ENCODE measurements around the gene EIF2S2.
A peak's percentile ranks its signal among the peaks of the same experiment; 100 is the strongest.
"Not testable (repeated sequence)": the region's sequence is repeated elsewhere in the genome, so short reads cannot be mapped to it uniquely, and the experiment has no call there.

Gene EIF2S2, protein sequence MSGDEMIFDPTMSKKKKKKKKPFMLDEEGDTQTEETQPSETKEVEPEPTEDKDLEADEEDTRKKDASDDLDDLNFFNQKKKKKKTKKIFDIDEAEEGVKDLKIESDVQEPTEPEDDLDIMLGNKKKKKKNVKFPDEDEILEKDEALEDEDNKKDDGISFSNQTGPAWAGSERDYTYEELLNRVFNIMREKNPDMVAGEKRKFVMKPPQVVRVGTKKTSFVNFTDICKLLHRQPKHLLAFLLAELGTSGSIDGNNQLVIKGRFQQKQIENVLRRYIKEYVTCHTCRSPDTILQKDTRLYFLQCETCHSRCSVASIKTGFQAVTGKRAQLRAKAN

GRCh38 chr20:34111702-34112599 is at the start of gene EIF2S2:
Gene EIF2S2, minus strand, starts transcription at chr20:34112243. Its CDS starts 133 bp downstream, at chr20:34112110.
- peak; percentile 97 for DNase-seq (ENCODE audit: low read depth)

GRCh38 chr20:34157697-34158096 is 45.7 kb upstream of the EIF2S2 start:
- DNase-seq (ENCODE audit: low read depth): not testable (repeated sequence)

DNA sequence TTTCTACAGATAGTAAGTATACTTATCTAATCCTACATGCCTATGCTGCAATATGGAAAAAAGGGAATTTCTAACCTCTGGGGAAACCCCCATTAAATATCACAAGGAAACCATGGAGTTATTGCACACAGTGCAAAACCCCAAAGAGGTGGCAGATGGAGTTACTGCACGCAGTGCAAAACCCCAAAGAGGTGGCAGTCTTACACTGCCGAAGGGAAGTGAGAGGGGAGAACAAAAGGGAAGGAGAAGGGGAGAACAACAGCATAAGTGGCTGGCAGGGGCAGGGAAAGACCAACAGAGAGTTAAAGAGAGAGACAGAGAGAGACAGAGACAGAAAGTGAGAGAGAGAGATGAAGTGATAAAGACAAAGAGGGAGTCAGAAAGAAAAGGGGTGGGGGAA is 43.8 kb upstream of the EIF2S2 start:
- no peak for DNase-seq (ENCODE audit: low read depth)

DNA sequence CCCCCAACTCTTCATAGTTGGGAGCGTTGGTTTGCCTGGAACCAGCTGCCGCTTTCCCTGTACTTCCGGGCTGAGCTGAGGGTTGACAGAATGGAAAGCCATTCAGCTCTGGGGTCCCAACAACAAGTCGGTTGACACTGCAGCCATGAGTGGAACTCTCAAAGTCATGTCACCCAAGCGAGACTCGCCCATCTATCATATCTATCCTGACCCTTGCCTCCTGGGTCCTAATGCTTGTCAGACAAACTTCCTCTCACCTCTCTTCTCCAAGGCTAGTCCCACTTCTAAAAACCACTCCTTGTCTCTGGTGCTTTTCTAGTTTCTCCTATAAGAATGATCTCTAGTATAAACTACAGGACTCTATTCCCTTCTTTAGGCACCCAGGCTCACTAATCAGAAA is 41.1 kb upstream of the EIF2S2 start:
- DNase-seq (ENCODE audit: low read depth): not testable (repeated sequence)

DNA sequence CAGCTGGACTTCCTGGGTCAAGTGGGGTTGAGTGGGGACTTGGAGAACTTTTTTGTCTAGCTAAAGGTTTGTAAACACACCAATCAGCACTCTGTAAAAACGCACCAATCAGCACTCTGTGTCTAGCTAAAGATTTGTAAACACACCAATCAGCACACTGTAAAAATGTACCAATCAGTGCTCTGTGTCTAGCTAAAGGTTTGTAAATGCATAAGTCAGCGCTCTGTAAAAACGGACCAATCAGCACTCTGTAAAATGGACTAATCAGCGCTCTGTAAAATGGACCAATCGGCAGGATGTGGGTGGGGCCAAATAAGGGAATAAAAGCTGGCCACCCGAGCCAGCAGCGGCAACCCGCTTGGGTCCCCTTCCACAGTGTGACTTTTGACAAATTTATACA is 40.0 kb upstream of the EIF2S2 start:
- not testable (repeated sequence) for DNase-seq (ENCODE audit: low read depth)

GRCh38 chr20:34150306-34151000 is 38.4 kb upstream of the EIF2S2 start:
- no peak for DNase-seq (ENCODE audit: low read depth)

DNA sequence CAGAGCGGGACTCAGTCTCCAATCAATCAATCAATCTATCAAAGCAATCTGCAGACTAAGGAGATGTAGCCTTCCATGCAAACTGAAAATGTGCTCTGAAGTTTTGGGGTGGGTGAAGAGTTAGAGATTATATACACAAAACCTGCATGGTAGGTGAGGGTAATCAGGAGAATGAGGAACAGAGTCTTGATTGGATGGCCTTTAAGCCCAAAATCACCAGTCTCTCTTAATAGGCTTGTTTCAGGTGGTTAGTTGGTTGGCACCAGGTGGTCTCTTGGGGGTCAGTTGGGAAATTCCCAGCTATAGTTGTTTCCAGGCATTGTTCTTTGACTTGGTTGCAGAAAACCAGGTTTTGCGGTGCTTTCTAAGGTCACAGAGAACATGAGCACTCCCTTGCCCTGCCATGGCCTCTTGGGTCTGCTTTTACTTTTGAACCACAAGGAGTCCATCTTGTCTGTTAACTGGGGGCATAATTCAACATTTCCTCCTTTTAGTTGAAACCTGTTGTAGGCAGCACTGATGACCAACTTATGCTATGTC is 33.3 kb upstream of the EIF2S2 start:
- no peak for DNase-seq (ENCODE audit: low read depth)

GRCh38 chr20:34143951-34144350 is 31.9 kb upstream of the EIF2S2 start:
- DNase-seq (ENCODE audit: low read depth): no peak

GRCh38 chr20:34142121-34142520 is 30.1 kb upstream of the EIF2S2 start:
- no peak for DNase-seq (ENCODE audit: low read depth)

DNA sequence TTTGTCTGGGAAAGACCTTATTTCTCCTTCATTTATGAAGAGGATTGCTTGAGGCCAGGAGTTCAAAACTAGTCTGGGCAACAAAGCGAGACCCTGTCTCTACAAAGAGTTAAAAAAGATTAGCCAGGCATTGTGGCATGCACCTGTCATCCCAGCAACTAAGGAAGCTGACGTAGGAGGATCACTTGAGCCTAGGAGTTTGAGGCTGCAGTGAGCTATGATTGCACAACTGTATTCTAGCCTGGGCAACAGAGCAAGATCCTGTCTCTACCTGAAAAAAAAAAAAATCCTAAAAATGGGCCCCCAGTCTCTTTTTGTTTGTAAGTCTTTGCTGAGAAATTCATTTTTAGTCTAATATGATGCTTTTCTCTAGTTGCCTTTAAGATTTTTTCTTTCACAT is 29.2 kb upstream of the EIF2S2 start:
- DNase-seq (ENCODE audit: low read depth): no peak

DNA sequence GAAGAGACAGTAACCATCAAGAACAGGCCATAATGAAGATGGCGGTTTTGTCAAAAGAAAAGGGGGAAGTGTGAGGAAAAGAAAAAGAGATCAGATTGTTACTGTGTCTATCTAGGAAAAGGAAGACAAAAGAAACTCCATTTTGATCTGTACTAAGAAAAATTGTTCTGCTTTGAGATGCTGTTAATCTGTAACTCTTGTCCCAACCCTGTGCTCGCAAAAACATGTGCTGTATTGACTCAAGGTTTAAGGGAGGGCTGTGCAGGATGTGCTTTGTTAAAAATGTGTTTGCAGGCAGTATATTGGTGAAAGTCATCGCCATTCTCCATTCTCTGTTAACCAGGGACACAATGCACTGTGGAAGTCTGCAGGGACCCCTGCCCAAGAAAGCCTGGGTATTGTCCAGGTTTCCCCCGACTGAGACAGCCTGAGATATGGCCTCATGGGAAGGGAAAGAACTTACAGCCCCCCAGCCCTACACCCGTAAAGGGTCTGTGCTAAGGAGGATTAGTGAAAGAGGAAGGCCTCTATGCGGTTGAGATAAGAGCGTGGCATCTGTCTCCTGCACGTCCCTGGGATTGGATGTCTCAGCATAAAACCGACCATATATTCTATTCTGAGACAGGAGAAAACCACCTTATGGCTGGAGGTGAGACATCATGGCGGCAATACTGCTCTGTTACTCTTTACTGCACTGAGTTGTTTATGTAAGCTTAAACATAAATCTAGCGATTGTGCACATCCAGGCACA is 23.7 kb upstream of the EIF2S2 start:
- DNase-seq (ENCODE audit: low read depth): not testable (repeated sequence)

DNA sequence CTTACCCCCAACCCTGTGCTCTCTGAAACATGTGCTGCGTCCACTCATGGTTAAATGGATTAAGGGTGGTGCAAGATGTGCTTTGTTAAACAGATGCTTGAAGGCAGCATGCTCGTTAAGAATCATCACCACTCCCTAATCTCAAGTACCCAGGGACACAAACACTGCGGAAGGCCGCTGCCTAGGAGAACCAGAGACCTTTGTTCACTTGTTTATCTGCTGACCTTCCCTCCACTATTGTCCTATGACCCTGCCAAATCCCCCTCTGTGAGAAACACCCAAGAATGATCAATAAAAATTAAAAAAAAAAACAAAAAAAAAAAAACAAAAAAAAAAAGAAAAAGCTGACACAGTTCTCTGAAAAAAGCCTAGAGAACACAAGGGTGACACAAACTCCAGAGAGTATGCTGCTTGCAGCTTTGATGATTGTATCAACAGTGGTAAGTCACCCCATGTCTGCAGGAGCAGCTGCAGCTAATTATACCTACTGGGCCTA is 21.4 kb upstream of the EIF2S2 start:
- not testable (repeated sequence) for DNase-seq (ENCODE audit: low read depth)

DNA sequence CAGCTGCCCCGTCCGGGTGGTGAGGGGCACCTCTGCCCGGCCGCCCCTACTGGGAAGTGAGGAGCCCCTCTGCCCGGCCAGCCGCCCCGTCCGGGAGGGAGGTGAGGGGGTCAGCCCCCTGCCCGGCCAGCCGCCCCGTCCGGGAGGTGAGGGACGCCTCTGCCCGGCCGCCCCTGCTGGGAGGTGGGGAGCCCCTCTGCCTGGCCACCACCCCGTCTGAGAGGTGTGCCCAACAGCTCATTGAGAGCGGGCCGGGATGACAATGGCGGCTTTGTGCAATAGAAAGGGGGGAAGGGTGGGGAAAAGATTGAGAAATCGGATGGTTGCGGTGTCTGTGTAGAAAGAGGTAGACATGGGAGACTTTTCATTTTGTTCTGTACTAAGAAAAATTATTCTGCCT is 20.9 kb upstream of the EIF2S2 start:
- DNase-seq (ENCODE audit: low read depth): not testable (repeated sequence)

DNA sequence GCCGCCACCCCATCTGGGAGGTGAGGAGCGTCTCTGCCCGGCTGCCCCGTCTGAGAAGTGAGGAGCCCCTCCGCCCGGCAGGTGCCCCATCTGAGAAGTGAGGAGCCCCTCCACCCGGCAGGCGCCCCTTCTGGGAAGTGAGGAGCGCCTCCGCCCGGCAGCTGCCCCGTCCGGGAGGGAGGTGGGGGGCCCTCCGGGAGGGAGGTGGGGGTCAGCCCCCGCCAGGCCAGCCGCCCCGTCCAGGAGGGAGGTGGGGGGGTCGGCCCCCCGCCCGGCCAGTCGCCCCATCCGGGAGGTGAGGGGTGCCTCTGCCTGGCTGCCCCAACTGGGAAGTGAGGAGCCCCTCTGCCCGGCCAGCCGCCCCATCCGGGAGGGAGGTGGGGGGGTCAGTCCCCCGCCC is 20.4 kb upstream of the EIF2S2 start:
- not testable (repeated sequence) for DNase-seq (ENCODE audit: low read depth)

DNA sequence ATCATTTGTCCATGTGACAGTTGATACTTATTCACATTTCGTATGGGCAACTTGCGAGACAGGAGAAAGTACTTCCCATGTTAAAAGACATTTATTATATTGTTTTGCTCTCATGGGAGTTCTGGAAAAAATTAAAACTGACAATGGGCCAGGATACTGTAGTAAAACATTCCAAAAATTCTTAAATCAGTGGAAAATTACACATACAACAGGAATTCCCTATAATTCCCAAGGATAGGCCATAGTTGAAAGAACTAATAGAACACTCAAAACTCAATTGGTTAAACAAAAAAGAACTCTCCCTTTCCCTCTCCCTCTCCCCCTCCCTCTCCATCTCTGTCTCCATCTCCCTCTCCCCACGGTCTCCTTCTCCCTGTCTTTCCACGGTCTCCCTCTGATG is 19.4 kb upstream of the EIF2S2 start:
- DNase-seq (ENCODE audit: low read depth): no peak

DNA sequence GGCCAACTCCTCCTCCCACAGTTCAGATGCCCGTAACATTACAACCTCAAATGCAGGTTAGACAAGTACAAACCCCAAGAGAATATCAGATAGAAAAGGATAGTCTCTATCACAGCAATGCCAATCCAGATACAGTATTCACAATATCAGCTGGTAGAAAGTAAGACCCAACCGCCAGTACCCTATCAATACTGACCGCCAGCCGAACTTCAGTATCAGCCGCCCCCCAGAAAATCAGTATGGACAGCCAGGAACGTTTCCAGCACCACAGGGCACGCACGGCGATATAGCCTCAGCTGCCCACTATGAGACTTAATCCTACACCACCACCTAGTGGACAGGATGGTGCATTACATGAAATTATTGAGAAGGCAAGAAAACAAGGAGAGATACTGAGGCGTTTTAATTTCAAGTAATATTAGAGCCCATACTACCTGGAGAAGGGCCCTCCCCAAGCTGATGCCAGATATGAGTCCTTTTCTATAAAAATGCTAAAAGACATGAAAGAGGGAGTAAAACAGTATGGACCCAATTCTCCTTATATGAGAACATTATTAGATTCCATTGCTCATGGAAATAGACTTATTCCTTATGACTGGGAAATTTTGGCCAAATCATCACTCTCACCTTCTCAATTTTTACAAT is 17.6 kb upstream of the EIF2S2 start:
- peak; percentile 35 for DNase-seq (ENCODE audit: low read depth)

GRCh38 chr20:34127792-34128191 is 15.7 kb upstream of the EIF2S2 start:
- no peak for DNase-seq (ENCODE audit: low read depth)

GRCh38 chr20:34124469-34125249 is 12.6 kb upstream of the EIF2S2 start:
- DNase-seq (ENCODE audit: low read depth): no peak

- no peak for DNase-seq (ENCODE audit: low read depth)
Observed at GRCh38 chr20:34123309-34123708, 11.3 kb upstream of the EIF2S2 start.

Data from GM04504 (cell line).